BE2C (cell line): ENCODE data around the gene LDAH.

Experiments used
- DNase-seq: peaks from one replicate; pipeline ENCODE4 v3.0.0-alpha.2; 2020
- H3K27me3 ChIP-seq: fragments of 250-450 bp; sonication (Bioruptor Pico); 2 replicates; pipeline ENCODE4 v1.5.1; 2020; ENCODE audit warnings: mild to moderate bottlenecking
- H3K36me3 ChIP-seq: fragments of 250-450 bp; sonication (Bioruptor Pico); 2 replicates; pipeline ENCODE4 v1.5.1; 2020; ENCODE audit warnings: mild to moderate bottlenecking
- H3K4me1 ChIP-seq: fragments of 250-450 bp; sonication (Bioruptor Pico); 2 replicates; pipeline ENCODE4 v1.5.1; 2020
- H3K4me3 ChIP-seq: 2 replicates; pipeline ENCODE4 v1.5.1; 2011; ENCODE audit warnings: low read depth, low read length
- H3K9me3 ChIP-seq: fragments of 250-450 bp; sonication (Bioruptor Pico); 2 replicates; pipeline ENCODE4 v1.5.1; 2020
- CTCF ChIP-seq: IDR thresholded peaks from 2 replicates; pipeline ENCODE4 v1.5.1; 2012; ENCODE audit warnings: mild to moderate bottlenecking, low read depth, low read length

The LDAH gene

GRCh38 chr2:20689428-20690264, 133.3 kb downstream of the LDAH start:
- Histone ChIP-seq H3K36me3 (peaks cover 5% of the 10 kb centered on the region), H3K4me3 (no peak overlapping the region), H3K4me1 (no peaks in the 10 kb centered on the region), H3K9me3 (no peaks in the 10 kb centered on the region; the same call in 1 of the 2 replicates), H3K27me3 (no peaks in the 10 kb centered on the region)
- DNase-seq = no peak
- no peak for TF ChIP-seq CTCF

GRCh38 chr2:20687260-20687832, 135.6 kb downstream of the LDAH start:
- Histone ChIP-seq H3K36me3 (peaks cover 5% of the 10 kb centered on the region), H3K4me3 (no peak overlapping the region), H3K4me1 (no peaks in the 10 kb centered on the region), H3K9me3 (no peaks in the 10 kb centered on the region; the same call in 1 of the 2 replicates), H3K27me3 (no peaks in the 10 kb centered on the region)
- no peak for DNase-seq
- no peak for TF ChIP-seq CTCF

GRCh38 chr2:20684581-20685063, 138.3 kb downstream of the LDAH start:
- Histone ChIP-seq H3K4me3 (no peak overlapping the region), H3K4me1 (no peaks in the 10 kb centered on the region), H3K36me3 (peaks cover 8% of the 10 kb centered on the region), H3K27me3 (no peaks in the 10 kb centered on the region), H3K9me3 (no peaks in the 10 kb centered on the region; the same call in 1 of the 2 replicates)
- no peak for TF ChIP-seq CTCF
- DNase-seq = no peak

- DNase-seq = no peak
- H3K27me3 ChIP-seq = no peaks in the 10 kb centered on the region
- H3K4me3 ChIP-seq = no peak overlapping the region
- H3K9me3 ChIP-seq = no peaks in the 10 kb centered on the region
- H3K36me3 ChIP-seq = peaks cover 3% of the 10 kb centered on the region; the same call in 1 of the 2 replicates
- TF ChIP-seq CTCF = peak; percentile 74
- H3K4me1 ChIP-seq = no peaks in the 10 kb centered on the region
Measured at GRCh38 chr2:20682167-20682920, 140.6 kb downstream of the LDAH start.

DNA sequence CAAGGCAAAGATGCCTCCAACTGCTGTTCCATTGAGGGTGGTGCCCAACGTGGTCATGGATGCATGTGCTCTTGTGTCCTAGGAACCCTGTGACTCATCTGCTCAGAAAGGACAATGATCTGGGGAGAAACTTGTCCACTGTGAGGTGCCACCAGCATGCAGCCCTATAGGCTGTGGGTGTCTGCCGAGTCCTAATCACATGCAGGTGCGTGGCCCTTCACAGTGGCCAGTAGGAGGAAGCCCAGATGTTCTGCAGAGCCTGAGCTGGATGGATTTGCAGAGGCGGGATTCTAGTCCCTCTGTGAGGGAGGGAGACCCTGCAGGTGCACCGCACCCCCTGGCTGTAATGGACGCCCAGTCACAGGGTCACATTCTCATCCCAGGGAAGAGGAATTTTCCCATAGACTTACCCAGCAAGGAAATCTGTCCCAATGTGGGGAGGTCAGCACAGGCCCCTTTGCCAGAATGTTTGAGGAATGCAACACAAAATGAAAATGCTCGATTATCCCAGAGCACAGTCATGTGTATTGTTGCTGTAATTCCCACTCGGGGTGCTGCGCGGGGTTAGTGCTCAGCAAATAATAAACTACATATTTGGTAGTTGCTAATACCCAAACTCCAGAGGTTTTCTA, 142.0 kb downstream of the LDAH start:
- Histone ChIP-seq H3K9me3 (no peaks in the 10 kb centered on the region), H3K4me3 (no peak overlapping the region), H3K4me1 (no peaks in the 10 kb centered on the region), H3K36me3 (peaks cover 3% of the 10 kb centered on the region; the same call in 1 of the 2 replicates), H3K27me3 (no peaks in the 10 kb centered on the region)
- no peak for DNase-seq
- no peak for TF ChIP-seq CTCF
